Left renal pelvis (tissue), 4 donors: ENCODE results near the gene POU5F1. TPM values are rescaled to one million over a fixed set of nuclear protein-coding genes. Genes with fewer than 3 reads are reported as not detected.
"Not testable (repeated sequence)": the region's sequence is repeated elsewhere in the genome, so short reads cannot be mapped to it uniquely, and the experiment has no call there.

Experiments used
- DNase-seq, 4 donors: peaks; one replicate each; pipeline ENCODE4 v3.0.0-alpha.2; 2013; ENCODE audit warnings: low read depth in 4 of 4, low spot score in 3 of 4
- polyA plus RNA-seq, 4 donors: library from polyadenylated mRNA; unstranded; fragments of 120-200 nt; gene quantifications; one replicate each; pipeline ENCODE4 v1.2.1, GENCODE V29; 2013; ENCODE audit not compliant: insufficient read length in 4 of 4

The POU5F1 gene
- polyA plus RNA-seq, 4 donors: 0.26 to 11.7 (median 2.6) TPM

- peak in 1 of 4 donors; percentile 58 for DNase-seq
Observed at GRCh38 chr6:31192431-31193105, 22.1 kb upstream of the POU5F1 start.

- no peak for DNase-seq
Observed at GRCh38 chr6:31190488-31190887, 20.0 kb upstream of the POU5F1 start.

DNA sequence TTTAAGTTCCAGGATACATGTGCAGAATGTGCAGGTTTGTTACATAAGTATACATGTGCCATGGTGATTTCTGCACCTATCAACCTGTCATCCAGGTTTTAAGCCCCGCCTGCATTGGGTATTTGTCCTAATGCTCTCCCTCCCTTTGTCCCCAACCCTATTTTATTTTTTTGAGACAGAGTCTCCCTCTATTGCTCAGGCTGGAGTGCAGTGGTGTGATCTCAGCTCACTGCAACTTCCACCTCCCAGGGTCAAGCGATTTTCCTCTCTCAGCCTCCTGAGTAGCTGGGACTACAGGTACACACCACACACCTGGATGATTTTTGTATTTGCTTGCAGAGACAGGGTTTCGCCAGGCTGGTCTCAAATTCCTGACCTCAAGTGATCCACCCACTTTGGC lies 18.7 kb upstream of the POU5F1 start:
- DNase-seq: not testable (repeated sequence)

DNA sequence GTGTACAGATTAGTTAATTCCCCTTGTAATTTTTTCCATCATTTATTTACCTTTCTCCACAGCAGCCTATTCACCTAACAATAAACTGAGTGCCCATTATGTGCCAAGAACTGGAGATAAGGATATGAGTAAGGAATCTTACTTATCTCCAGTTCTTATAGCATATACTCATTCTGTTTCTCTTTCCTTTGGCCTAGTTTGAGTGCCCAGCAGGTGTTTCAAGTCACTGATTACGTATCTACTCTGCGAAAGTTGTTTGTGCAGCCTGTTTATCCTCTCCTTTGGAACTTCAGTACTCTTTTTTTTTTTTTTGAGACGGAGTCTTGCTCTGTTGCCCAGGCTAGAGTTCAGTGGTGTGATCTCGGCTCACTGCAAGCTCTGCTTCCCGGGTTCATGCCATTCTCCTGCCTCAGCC lies 17.3 kb upstream of the POU5F1 start:
- no peak for DNase-seq

DNA sequence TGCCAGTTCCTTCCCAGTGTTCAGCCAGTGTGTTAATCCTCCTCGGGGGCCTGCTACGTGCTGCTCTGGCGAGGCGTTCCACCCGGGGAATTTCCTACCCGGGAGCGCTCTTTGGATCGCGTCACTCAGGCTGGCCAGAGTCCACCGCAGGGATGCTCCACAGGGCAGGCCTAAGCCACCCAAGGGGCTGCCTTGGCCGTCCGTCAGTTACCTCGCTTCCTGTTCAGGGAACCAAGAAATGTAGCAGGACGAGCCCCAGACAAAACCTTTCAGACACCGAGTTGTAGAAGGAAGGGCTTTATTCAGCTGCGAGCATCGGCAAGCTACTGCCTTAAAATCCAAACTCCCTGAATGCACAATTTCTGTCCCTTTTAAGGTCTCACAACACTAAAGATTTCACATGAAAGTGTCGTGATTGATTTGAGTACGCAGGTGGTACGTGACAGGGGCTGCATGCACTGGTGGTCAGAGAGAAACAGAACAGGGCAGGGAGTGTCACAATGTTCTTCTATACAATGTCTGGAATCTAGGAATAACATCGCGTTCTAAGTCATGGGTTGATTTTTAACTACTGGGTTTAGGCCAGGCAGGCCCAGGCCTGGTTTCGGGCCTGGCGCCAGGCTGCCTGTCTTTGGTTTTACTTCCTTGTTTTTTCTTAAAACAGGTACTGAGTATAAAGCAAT lies 15.7 kb upstream of the POU5F1 start:
- DNase-seq: no peak

GRCh38 chr6:31185695-31186051 lies 15.2 kb upstream of the POU5F1 start:
- DNase-seq: not testable (repeated sequence)

GRCh38 chr6:31183859-31184258 lies 13.4 kb upstream of the POU5F1 start:
- DNase-seq: not testable (repeated sequence)

GRCh38 chr6:31183287-31183686 lies 12.8 kb upstream of the POU5F1 start:
- not testable (repeated sequence) for DNase-seq

- peak in 1 of 4 donors; percentile 48 for DNase-seq
Observed at GRCh38 chr6:31180500-31180899, 10.0 kb upstream of the POU5F1 start.

GRCh38 chr6:31179896-31180295 lies 9.4 kb upstream of the POU5F1 start:
- DNase-seq: no peak

- no peak for DNase-seq
Observed at GRCh38 chr6:31179042-31179386, 8.5 kb upstream of the POU5F1 start.

GRCh38 chr6:31178143-31179041 lies 7.9 kb upstream of the POU5F1 start:
- no peak for DNase-seq

DNA sequence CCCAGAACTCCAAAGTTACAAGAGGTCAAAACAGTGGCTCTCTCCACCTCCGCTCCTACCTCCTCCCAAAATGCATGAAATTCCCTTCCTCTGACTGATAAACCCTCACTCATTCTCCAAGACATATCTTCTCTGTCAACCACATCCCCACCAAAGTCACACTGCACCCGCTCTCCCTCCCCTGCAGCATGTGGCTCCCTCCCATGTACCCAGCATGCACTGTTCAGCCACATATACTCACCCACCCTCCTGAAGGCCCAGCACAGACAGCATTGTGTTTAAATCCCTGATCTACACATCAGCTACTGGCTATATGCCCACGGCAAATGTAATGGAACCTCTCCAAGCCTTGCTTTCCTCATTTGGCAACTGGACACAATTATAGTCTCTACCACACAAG lies 5.5 kb upstream of the POU5F1 start:
- DNase-seq: no peak

DNA sequence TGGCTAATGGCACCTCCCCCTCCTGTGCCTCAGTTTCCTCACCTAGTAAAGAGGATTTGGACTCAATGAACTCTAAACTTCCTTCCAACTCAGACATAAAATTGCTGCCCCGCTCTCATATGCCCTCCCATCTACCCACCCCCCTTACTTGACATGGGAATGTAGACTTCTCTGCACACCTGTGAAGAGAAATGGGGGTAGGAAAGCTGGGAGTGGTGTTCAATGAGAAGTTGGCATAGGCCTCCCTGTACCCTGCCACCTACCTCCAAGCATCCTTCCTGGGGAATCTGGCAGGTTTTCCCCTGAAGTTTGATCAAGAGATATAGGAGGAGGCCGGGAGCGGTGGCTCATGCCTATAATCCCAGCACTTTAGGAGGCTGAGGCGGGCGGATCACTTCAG lies 3.9 kb upstream of the POU5F1 start:
- no peak for DNase-seq

DNA sequence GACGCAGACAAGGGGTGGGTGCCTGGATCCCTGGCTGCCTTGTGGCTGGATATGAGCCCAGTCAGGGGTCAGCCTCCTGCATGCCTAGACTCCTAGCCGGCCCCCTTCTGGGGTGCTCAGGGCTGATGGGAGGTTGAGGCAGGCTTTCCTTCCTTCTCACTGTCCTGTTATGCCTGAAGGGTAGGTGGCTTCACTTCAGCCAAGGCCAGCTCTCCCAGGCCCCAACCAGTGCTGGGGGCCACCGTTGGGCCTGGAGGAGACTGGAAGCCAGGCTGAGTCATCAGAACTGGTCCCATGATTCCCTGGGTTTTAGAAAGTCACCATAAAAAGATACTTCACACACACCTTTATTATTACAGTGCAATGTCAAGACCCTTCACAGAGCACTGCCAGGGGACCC lies 2.9 kb upstream of the POU5F1 start:
- DNase-seq: no peak

- DNase-seq: no peak
Observed at GRCh38 chr6:31172973-31173384, 2.5 kb upstream of the POU5F1 start.

- no peak for DNase-seq
Observed at GRCh38 chr6:31171931-31172905, 1.7 kb upstream of the POU5F1 start.

DNA sequence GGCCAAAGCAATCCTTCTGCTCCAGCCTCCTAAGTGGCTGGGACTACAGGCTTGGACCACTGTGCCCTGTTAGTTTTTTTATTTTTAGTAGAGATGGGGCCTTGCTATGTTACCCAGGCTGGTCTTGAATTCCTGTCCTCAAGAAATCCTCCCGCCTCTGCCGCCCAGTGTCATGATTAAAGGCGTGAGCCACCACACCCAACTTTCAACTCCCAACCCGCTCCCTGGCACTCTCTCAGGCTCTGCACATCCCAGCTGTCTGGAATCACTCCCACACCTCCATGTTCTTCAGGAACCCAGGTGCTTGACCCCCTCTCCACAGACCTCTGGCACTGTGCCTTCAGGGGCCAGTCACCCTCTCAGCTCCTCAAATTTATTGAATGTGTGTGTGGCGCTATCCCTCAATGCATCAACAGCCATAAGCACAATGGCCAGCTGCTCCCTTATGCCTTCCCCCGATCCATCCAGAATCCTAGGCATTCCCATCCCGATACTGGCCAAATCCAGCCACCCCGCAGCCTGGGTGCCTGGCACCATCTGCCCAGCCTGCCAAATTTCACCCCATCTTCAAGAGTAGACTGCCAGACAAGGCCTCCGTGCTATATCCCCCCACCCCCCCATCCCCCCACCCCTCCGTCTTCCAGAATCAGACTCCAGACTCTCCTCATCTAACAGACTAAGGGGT lies 647 bp upstream of the POU5F1 start:
- DNase-seq: no peak

DNA sequence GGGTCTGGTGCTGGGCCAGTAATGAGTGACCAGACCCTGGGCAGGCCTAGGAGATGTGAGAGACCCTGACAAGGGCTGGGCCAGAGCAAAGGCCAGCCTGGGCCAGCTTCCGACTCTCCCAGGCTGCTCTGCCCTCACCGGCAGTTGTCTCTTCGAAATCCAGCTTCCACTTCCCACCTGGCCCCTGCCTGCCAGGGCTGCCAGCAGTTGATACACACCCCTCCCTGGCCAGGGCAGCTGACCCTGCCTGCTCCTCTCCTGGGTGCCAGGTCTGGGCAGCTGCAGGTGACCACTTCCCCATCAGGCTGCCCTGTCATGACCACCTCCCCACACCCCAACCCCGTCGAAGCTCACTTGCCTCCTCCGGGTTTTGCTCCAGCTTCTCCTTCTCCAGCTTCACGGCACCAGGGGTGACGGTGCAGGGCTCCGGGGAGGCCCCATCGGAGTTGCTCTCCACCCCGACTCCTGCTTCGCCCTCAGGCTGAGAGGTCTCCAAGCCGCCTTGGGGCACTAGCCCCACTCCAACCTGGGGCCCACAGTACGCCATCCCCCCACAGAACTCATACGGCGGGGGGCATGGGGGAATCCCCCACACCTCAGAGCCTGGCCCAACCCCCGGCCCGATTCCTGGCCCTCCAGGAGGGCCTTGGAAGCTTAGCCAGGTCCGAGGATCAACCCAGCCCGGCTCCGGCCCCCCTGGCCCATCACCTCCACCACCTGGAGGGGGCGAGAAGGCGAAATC lies 453 bp downstream of the POU5F1 start:
- not testable (repeated sequence) for DNase-seq
